HG03108 (cell line): ENCODE measurements around the gene CCDC71L.
"Not testable (repeated sequence)": the region's sequence is repeated elsewhere in the genome, so short reads cannot be mapped to it uniquely, and the experiment has no call there.

ENCODE experiments used
- ATAC-seq: cut with Tn5 transposase; IDR thresholded peaks from one replicate; pipeline ENCODE4 v1.9.1; 2021; ENCODE audit warnings: moderate library complexity; ENCODE audit not compliant: unreplicated experiment

CCDC71L gene

GRCh38 chr7:106660862-106661720 lies at the start of gene CCDC71L:
CCDC71L (minus strand) TSS chr7:106661158; CDS start chr7:106660896, 262 bp downstream.
- ATAC-seq = peak; percentile 50

GRCh38 chr7:106709604-106710003 lies 48.6 kb upstream of the CCDC71L start:
- ATAC-seq = not testable (repeated sequence)

GRCh38 chr7:106704000-106704840 lies 43.3 kb upstream of the CCDC71L start:
- ATAC-seq = no peak

GRCh38 chr7:106693677-106694353 lies 32.9 kb upstream of the CCDC71L start:
- no peak for ATAC-seq

- ATAC-seq = no peak
These were observed 31.6 kb upstream of the CCDC71L start for GRCh38 chr7:106692450-106693051.

GRCh38 chr7:106688161-106688560 lies 27.2 kb upstream of the CCDC71L start:
- not testable (repeated sequence) for ATAC-seq

- ATAC-seq = no peak
These were observed 23.0 kb upstream of the CCDC71L start for GRCh38 chr7:106683941-106684340.

- ATAC-seq = no peak
These were observed 21.0 kb upstream of the CCDC71L start for GRCh38 chr7:106681815-106682495.

- ATAC-seq = peak; percentile 69
These were observed 18.4 kb upstream of the CCDC71L start for GRCh38 chr7:106679153-106679931.

GRCh38 chr7:106678795-106679152 lies 17.8 kb upstream of the CCDC71L start:
- no peak for ATAC-seq

GRCh38 chr7:106676506-106676905 lies 15.5 kb upstream of the CCDC71L start:
- ATAC-seq = not testable (repeated sequence)

GRCh38 chr7:106673688-106674087 lies 12.7 kb upstream of the CCDC71L start:
- ATAC-seq = not testable (repeated sequence)

GRCh38 chr7:106671930-106672329 lies 11.0 kb upstream of the CCDC71L start:
- not testable (repeated sequence) for ATAC-seq

- no peak for ATAC-seq
These were observed 10.2 kb upstream of the CCDC71L start for GRCh38 chr7:106671160-106671559.

- no peak for ATAC-seq
These were observed 8.0 kb upstream of the CCDC71L start for GRCh38 chr7:106668861-106669524.

GRCh38 chr7:106666353-106666752 lies 5.4 kb upstream of the CCDC71L start:
- no peak for ATAC-seq

GRCh38 chr7:106664343-106664742 lies 3.4 kb upstream of the CCDC71L start:
- no peak for ATAC-seq

- peak; percentile 62 for ATAC-seq
These were observed 746 bp downstream of the CCDC71L start for GRCh38 chr7:106659963-106660861.
